ENCODE measurements around the gene FADS1. TPM values are rescaled to one million over a fixed set of nuclear protein-coding genes. Genes with fewer than 3 reads are reported as not detected.

FADS1 gene
- total and polyA plus RNA-seq, 2 of the 8 experiments (the other 6 are each of a cell fraction or from before 2014, with no cell fraction given) = 115 to 141 TPM

DNA sequence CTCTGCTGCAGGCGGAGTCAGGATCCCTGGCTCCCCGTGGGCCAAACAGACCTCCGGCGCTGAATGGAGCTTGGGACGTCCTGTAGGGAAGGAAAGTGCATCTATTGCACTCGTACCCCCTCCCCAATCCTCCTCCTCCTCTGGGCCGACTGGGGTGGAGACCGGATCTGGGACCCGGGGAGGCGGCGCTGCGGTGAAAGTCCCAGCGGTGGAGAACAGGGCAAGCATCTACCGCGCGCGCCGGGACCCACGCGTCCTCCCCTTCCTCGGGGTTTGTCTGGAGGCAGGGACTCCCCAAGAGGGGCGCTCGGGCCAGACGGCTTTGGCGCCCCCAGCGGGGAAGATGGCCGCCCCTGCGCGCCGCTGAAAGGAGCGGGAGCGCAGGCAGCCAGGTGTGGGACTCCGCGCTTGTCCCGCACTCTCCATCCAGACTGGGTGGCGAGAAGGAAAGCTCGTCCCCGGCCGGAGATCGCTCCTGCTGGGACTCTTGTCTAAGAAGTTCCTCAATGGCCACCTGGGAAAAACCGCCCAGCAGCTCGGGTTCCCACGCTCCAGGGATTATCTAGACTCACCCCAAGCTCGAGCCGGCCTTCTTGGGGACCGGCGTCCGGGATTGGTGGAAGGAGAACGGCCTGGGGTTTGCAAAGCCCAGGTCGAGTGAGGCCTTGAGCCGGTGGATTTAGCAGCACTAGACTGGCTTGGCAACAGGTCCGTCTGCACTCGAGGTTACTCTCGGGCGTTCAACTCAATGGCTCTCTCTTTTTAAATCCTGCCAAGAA lies 12.0 kb upstream of the FADS1 start (continued):
- no peak for TF ChIP-seq KDM1A (IDR thresholded peaks at IDR 0.05; ENCODE audit: borderline replicate concordance, low read length)
- TF ChIP-seq, protein P1, sequence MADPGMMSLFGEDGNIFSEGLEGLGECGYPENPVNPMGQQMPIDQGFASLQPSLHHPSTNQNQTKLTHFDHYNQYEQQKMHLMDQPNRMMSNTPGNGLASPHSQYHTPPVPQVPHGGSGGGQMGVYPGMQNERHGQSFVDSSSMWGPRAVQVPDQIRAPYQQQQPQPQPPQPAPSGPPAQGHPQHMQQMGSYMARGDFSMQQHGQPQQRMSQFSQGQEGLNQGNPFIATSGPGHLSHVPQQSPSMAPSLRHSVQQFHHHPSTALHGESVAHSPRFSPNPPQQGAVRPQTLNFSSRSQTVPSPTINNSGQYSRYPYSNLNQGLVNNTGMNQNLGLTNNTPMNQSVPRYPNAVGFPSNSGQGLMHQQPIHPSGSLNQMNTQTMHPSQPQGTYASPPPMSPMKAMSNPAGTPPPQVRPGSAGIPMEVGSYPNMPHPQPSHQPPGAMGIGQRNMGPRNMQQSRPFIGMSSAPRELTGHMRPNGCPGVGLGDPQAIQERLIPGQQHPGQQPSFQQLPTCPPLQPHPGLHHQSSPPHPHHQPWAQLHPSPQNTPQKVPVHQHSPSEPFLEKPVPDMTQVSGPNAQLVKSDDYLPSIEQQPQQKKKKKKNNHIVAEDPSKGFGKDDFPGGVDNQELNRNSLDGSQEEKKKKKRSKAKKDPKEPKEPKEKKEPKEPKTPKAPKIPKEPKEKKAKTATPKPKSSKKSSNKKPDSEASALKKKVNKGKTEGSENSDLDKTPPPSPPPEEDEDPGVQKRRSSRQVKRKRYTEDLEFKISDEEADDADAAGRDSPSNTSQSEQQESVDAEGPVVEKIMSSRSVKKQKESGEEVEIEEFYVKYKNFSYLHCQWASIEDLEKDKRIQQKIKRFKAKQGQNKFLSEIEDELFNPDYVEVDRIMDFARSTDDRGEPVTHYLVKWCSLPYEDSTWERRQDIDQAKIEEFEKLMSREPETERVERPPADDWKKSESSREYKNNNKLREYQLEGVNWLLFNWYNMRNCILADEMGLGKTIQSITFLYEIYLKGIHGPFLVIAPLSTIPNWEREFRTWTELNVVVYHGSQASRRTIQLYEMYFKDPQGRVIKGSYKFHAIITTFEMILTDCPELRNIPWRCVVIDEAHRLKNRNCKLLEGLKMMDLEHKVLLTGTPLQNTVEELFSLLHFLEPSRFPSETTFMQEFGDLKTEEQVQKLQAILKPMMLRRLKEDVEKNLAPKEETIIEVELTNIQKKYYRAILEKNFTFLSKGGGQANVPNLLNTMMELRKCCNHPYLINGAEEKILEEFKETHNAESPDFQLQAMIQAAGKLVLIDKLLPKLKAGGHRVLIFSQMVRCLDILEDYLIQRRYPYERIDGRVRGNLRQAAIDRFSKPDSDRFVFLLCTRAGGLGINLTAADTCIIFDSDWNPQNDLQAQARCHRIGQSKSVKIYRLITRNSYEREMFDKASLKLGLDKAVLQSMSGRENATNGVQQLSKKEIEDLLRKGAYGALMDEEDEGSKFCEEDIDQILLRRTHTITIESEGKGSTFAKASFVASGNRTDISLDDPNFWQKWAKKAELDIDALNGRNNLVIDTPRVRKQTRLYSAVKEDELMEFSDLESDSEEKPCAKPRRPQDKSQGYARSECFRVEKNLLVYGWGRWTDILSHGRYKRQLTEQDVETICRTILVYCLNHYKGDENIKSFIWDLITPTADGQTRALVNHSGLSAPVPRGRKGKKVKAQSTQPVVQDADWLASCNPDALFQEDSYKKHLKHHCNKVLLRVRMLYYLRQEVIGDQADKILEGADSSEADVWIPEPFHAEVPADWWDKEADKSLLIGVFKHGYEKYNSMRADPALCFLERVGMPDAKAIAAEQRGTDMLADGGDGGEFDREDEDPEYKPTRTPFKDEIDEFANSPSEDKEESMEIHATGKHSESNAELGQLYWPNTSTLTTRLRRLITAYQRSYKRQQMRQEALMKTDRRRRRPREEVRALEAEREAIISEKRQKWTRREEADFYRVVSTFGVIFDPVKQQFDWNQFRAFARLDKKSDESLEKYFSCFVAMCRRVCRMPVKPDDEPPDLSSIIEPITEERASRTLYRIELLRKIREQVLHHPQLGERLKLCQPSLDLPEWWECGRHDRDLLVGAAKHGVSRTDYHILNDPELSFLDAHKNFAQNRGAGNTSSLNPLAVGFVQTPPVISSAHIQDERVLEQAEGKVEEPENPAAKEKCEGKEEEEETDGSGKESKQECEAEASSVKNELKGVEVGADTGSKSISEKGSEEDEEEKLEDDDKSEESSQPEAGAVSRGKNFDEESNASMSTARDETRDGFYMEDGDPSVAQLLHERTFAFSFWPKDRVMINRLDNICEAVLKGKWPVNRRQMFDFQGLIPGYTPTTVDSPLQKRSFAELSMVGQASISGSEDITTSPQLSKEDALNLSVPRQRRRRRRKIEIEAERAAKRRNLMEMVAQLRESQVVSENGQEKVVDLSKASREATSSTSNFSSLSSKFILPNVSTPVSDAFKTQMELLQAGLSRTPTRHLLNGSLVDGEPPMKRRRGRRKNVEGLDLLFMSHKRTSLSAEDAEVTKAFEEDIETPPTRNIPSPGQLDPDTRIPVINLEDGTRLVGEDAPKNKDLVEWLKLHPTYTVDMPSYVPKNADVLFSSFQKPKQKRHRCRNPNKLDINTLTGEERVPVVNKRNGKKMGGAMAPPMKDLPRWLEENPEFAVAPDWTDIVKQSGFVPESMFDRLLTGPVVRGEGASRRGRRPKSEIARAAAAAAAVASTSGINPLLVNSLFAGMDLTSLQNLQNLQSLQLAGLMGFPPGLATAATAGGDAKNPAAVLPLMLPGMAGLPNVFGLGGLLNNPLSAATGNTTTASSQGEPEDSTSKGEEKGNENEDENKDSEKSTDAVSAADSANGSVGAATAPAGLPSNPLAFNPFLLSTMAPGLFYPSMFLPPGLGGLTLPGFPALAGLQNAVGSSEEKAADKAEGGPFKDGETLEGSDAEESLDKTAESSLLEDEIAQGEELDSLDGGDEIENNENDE (IDR thresholded peaks at IDR 0.05; ENCODE audit: insufficient replicate concordance, low read length) = no peak
- TF ChIP-seq TCF12 (IDR thresholded peaks at IDR 0.05; ENCODE audit: low read depth, low read length) = no peak
- no peak for TF ChIP-seq CEBPB (IDR thresholded peaks at IDR 0.05; ENCODE audit: low read depth, low read length)
- TF ChIP-seq SAP30 (IDR thresholded peaks at IDR 0.05; ENCODE audit: insufficient read depth, insufficient replicate concordance, low read length) = no peak
- no peak for TF ChIP-seq CBX5 (IDR thresholded peaks at IDR 0.05; ENCODE audit: low read depth, low read length)
- TF ChIP-seq RNF2 (IDR thresholded peaks at IDR 0.05; ENCODE audit: borderline replicate concordance, low read depth, low read length, missing control alignments, poor library complexity, severe bottlenecking) = no peak
